Vagina (tissue), 2 donors: ENCODE results near the gene TOP2B. TPM values are rescaled to one million over a fixed set of nuclear protein-coding genes. Genes with fewer than 3 reads are reported as not detected.

Experiments used
- DNase-seq, 2 donors: peaks; one replicate each; pipeline ENCODE4 v3.0.0-alpha.2; 2017; ENCODE audit errors: extremely low spot score in 2 of 2
- H3K27ac ChIP-seq: fragments of 200-600 bp; sonication (generic); one replicate; pipeline ENCODE4 v1.5.1; 2019
- H3K27me3 ChIP-seq: fragments of 200-600 bp; sonication (generic); one replicate; pipeline ENCODE4 v1.5.1; 2019
- H3K36me3 ChIP-seq, 2 donors: fragments of 200-600 bp; sonication (generic); one replicate each; pipeline ENCODE4 v1.5.1; 2017 to 2019
- H3K4me1 ChIP-seq: fragments of 200-600 bp; sonication (generic); one replicate; pipeline ENCODE4 v1.5.1; 2019
- H3K4me3 ChIP-seq, 2 donors: fragments of 200-600 bp; sonication (generic); 1 replicate in 1 of 2; 2 replicates in 1 of 2; pipeline ENCODE4 v1.5.1; 2016 to 2019
- H3K9me3 ChIP-seq: fragments of 200-600 bp; sonication (generic); one replicate; pipeline ENCODE4 v1.5.1; 2019
- POLR2A ChIP-seq, 2 donors: fragments of 450-650 bp; IDR thresholded peaks; one replicate each; pipeline ENCODE4 v1.6.1; 2017; ENCODE audit warnings: antibody characterized with exemption in 2 of 2, mild to moderate bottlenecking in 2 of 2, moderate library complexity in 2 of 2
- POLR2AphosphoS5 ChIP-seq, 2 donors: sonication (generic); formaldehyde crosslinking; IDR thresholded peaks; one replicate each; pipeline ENCODE4 v1.9.0; 2017; ENCODE audit warnings: antibody characterized with exemption in 2 of 2, mild to moderate bottlenecking in 2 of 2, low read depth in 1 of 2; ENCODE audit not compliant: insufficient read depth in 1 of 2
- intact Hi-C: fragments of 100-400 bp; cut with DNase I; formaldehyde crosslinking; loops from one replicate; pipeline ENCODE4 v1.15.1; 2023
- total RNA-seq: library from RNA; depleted of rRNA; stranded (reverse); fragments of >200 nt; gene quantifications from one replicate; pipeline ENCODE4 v1.2.3, GENCODE V29; 2016
- TF ChIP-seq, protein P1 (sequence below), 3 experiments: fragments of 450-650 bp in 2 of 3; fragments of 200-600 bp in 1 of 3; sonication (generic) in 1 of 3; IDR thresholded peaks; one replicate each; pipeline ENCODE4 v1.5.1; 2017 to 2019; ENCODE audit warnings: antibody characterized with exemption in 3 of 3, mild to moderate bottlenecking in 2 of 3, moderate library complexity in 2 of 3

TOP2B gene
- total RNA-seq, 1 donor from 2014 or later, result 88.1 TPM

GRCh38 chr3:25589783-25590258, 74.9 kb downstream of the TOP2B start:
- Histone ChIP-seq H3K27ac (no peak overlapping the region), H3K36me3 (no peaks in the 10 kb centered on the region), H3K4me1 (peaks cover 22% of the 10 kb centered on the region), H3K9me3 (no peaks in the 10 kb centered on the region), H3K4me3 (no peak overlapping the region), H3K27me3 (no peaks in the 10 kb centered on the region)
- TF ChIP-seq, protein P1, sequence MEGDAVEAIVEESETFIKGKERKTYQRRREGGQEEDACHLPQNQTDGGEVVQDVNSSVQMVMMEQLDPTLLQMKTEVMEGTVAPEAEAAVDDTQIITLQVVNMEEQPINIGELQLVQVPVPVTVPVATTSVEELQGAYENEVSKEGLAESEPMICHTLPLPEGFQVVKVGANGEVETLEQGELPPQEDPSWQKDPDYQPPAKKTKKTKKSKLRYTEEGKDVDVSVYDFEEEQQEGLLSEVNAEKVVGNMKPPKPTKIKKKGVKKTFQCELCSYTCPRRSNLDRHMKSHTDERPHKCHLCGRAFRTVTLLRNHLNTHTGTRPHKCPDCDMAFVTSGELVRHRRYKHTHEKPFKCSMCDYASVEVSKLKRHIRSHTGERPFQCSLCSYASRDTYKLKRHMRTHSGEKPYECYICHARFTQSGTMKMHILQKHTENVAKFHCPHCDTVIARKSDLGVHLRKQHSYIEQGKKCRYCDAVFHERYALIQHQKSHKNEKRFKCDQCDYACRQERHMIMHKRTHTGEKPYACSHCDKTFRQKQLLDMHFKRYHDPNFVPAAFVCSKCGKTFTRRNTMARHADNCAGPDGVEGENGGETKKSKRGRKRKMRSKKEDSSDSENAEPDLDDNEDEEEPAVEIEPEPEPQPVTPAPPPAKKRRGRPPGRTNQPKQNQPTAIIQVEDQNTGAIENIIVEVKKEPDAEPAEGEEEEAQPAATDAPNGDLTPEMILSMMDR (IDR thresholded peaks at IDR 0.05), result no peak
- TF ChIP-seq POLR2A (IDR thresholded peaks at IDR 0.05) (no peak), POLR2AphosphoS5 (IDR thresholded peaks at IDR 0.05; ENCODE audit: insufficient read depth in 1 of 2, low read depth in 1 of 2) (no peak)
- intact Hi-C loops, result loop anchor here (10.0 kb wide), 1 partner anchor 165 kb away; the partner anchor contains the start of gene RARB
- DNase-seq, result no peak

DNA sequence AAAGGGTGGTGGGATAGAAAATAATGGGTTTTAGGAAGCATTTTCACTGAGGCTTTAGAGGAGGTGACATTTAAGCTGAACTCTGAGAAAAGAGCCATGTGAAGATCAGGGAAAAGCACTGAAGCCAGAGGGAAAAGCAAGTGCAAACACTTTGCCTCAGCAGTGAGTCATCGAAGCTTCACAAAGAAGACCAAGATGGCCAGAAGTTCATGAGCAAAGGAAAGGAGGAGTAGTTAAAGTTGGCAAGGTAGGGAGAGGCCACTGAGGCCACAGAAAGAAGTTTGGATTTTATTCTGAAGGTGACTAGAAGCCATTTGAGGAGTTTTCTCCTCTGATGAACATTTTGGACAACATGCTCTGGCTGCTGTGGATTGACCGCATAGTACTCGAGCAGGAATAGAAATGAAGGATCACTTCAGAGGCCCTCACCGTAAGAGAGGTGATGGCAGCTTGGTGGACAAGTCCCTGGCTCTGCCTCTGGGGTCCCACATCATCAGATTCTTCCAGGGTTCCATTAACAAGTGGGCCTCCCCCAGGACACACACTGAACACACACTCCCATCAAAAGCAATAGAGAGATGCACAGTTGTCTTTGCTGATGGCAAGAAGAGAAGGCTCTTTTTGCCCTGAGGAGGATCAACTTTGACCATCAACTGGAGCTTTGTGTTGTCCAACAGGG, 75.5 kb downstream of the TOP2B start:
- H3K4me3 ChIP-seq, result no peak overlapping the region
- TF ChIP-seq POLR2A (IDR thresholded peaks at IDR 0.05), result no peak
- TF ChIP-seq, protein P1 (IDR thresholded peaks at IDR 0.05), result no peak
- TF ChIP-seq POLR2AphosphoS5 (IDR thresholded peaks at IDR 0.05; ENCODE audit: insufficient read depth in 1 of 2, low read depth in 1 of 2), result no peak
- no peak overlapping the region for H3K27ac ChIP-seq
- DNase-seq, result peak in 1 of 2 donors; percentile 70
- H3K36me3 ChIP-seq, result no peaks in the 10 kb centered on the region
- no peaks in the 10 kb centered on the region for H3K9me3 ChIP-seq
- intact Hi-C loops, result no loop called here
- peaks cover 22% of the 10 kb centered on the region for H3K4me1 ChIP-seq
- H3K27me3 ChIP-seq, result no peaks in the 10 kb centered on the region

- Histone ChIP-seq H3K9me3 (no peaks in the 10 kb centered on the region), H3K4me1 (peaks cover 18% of the 10 kb centered on the region), H3K4me3 (no peak overlapping the region), H3K36me3 (no peaks in the 10 kb centered on the region), H3K27ac (no peak overlapping the region), H3K27me3 (no peaks in the 10 kb centered on the region)
- peak in 1 of 2 donors; percentile 49 for DNase-seq
- TF ChIP-seq, protein P1 (IDR thresholded peaks at IDR 0.05), result no peak
- no peak for TF ChIP-seq POLR2AphosphoS5 (IDR thresholded peaks at IDR 0.05; ENCODE audit: insufficient read depth in 1 of 2, low read depth in 1 of 2)
- no peak for TF ChIP-seq POLR2A (IDR thresholded peaks at IDR 0.05)
- intact Hi-C loops, result no loop called here
Measured at GRCh38 chr3:25588441-25589103, 76.1 kb downstream of the TOP2B start.

DNA sequence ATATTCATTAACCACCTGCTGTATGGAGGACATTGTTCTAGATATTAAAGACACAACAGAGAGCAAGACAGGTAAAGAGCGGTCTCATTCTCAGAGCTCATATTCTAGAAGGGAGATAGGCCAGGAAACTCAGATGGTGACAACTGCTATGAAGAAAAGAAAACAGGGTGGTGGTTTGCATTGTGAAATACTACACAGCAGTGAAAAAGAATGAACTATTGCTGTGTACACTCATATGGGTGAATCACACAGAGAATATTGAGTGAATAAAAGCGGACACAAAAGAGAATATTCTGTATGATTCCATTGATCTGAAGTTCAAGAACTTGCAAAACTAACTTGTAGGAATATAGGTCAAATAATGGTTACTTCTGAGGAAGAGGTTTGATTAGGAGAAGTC, 76.7 kb downstream of the TOP2B start:
- no peak for DNase-seq

More for the DNA sequence above, 76.7 kb downstream of the TOP2B start:
- Histone ChIP-seq H3K9me3 (no peaks in the 10 kb centered on the region), H3K36me3 (no peaks in the 10 kb centered on the region), H3K4me3 (no peak overlapping the region), H3K4me1 (peaks cover 12% of the 10 kb centered on the region), H3K27ac (no peak overlapping the region), H3K27me3 (no peaks in the 10 kb centered on the region)
- TF ChIP-seq POLR2AphosphoS5 (IDR thresholded peaks at IDR 0.05; ENCODE audit: insufficient read depth in 1 of 2, low read depth in 1 of 2) (no peak), POLR2A (IDR thresholded peaks at IDR 0.05) (no peak)
- TF ChIP-seq, protein P1 (IDR thresholded peaks at IDR 0.05), result no peak
- intact Hi-C loops, result no loop called here
